GM21737 (cell line): ENCODE results near the gene SORBS1.
"Not testable (repeated sequence)": the region's sequence is repeated elsewhere in the genome, so short reads cannot be mapped to it uniquely, and the experiment has no call there.

Source experiments
- ATAC-seq: cut with Tn5 transposase; IDR thresholded peaks from one replicate; pipeline ENCODE4 v1.9.1; 2021; ENCODE audit warnings: mild to moderate bottlenecking, moderate library complexity; ENCODE audit not compliant: unreplicated experiment

SORBS1 gene

DNA sequence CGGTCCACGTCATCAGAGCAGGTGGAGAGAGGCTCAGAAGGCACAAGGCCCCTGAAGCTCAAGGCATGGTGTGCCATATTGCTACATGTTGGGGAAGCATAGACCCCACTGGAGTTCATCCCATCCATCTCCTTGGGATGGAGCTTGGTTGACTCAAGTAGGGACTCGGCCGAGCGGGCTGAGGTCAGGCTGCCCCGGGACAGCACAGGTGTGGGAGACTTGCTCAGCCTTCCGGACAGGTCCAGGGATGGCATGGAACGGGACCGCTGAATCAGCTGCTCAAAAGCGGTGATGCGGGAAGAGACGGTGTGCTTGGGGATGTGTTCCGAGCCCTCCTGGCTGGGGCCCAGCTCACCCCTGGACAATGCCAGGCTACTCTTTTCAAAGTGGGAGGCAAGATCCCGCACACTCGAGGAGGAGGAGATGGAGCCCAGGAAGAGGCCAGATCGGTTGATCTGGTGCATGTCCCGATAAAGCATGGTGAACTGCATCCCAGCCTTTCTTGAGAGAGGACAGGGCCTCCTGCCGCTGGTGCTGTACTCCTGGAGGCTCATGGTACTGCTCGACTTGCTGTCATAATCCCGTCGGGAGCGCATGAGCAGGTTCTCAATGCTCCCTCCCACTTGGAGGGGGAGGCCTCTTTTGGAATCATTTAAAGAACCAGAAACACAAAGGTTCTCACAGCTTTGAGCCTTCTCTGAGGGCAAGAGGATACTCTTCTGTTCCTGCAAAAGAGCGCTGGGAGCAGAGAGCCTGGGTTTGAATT lies 204.8 kb downstream of the SORBS1 start:
- ATAC-seq, result no peak

DNA sequence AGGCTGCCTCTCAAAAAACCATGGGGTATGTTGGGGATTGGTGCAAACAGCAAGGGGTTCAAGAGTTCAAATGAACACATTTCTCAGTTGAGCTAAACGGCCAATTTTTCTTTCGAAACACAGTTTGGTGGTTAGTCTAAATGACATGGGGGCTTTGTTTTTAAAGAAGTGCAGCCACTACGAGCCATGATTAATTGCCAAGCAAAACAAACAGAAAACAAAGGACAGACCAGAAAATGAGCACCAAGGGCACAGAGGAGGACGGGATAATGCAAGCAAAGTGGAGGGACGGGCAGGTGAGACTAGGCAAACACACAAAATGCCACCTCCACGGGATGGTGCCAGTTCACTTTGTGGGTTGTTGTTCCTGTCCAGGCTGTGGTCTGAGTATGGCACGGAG lies 205.9 kb downstream of the SORBS1 start:
- ATAC-seq, result no peak

DNA sequence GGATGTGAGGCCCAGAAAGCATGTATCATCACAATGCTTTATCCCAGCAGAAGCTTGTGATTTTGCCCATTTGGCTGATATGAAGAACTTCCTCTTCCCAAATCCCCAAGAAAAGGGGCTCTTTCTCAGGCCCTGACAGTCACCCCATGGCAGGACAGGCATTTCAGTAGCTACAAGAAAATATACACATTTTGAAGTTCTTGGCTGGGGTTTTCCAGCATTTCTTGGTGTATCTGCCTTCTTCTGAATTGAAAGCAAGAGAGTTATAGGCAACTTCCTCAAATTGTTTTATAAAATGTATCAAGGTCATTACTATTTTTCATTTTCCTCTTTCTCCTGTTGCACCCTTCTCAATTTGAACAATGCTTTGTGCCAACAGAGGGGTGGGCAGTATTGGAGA lies 207.1 kb downstream of the SORBS1 start:
- ATAC-seq, result no peak

DNA sequence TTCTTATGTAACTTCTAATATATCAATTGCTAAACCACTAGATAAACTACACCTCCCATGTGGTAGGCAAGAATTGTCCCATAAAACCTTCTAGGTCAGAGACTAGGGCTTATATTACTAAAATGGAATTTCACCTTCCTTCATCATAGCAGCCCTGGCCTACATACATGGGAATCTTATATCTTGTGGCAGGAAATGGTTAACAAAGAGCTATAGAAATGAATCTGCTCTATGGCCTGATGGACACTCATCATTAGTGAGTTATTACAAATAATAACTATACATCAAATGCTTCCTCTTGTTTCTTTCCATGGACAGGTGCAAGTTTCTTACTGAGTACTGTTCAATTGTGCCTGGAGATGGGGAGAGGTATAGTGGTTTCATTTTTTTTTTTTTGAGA lies 208.0 kb downstream of the SORBS1 start:
- no peak for ATAC-seq

DNA sequence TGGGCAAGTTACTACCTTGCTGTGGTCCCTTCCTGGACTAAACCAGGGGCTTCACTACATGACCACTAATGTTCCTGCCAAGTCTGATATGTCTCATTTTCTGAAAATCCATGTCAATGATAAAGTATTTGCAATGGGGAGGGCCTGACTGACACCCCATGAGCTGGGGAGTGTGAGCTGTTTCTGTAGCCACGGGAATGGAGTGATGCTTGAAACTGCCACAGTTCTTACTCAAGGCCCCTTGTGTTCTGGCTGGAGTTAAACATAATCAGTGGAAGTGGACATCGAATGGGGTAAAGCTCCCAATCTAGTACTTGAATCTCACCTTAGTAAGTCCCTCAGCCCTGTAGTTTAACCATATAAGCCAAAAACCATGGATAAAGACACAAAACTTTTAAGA lies 208.5 kb downstream of the SORBS1 start:
- no peak for ATAC-seq

DNA sequence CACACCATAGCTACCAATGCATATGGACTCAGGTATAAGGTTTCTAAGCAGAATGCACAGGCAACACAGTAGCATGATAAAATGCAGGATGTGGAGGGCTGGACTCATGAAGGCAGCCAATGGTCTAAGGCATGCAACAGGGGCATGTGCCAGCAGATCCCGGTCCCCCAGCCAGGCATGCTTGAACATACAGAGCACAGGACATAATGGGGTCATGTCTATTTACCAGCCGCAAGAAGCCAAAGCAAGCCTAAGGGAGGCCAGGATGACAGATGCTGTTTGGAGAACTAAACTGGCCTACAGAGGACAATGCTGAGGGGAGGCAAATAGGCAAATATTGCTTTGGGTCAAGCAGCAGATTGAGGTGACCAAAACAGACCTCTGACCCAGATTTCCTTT lies 210.3 kb downstream of the SORBS1 start:
- no peak for ATAC-seq

DNA sequence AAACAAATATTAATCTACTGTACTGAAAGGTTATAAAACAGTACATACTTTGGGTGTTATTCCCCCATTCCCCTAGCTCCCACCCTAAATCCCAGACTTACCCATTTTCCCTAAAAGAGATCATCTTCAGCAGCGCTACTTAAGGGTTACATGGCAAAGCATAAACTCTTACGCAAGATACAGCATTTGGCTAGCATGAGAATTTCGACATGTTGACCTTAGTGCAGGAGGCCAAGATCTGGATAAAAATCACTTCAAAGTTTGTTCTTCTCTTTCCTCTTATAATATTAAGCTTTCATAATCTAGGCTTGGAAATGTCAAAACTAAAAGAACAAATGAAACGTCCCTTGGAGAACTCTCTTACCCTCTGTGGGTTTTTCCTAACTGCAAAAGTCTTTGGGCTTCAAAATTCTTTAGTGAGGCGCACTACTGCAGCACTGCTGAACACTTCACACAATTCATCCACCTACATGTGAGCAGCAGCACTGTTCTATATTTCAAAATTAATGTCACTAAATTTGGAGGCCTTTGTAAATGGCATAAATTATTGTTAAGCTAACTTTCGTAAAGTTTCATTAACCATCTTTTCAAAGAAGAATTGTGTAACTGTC lies 210.8 kb downstream of the SORBS1 start:
- ATAC-seq, result no peak

DNA sequence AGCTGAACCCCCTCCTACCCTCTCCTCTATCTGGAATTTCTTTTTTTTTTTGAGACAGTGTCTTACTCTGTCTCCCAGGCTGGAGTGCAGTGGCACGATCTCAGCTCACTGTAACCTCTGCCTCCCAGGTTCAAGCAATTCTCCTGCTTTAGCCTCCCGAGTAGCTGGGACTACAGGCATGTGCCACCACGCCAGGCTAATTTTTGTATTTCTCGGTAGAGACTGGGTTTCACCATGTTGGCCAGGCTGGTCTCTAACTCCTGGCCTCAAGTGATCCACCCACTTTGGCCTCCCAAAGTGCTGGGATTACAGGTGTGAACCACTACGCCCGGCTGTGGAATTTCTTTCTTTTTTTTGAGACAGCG lies 213.8 kb downstream of the SORBS1 start:
- not testable (repeated sequence) for ATAC-seq

DNA sequence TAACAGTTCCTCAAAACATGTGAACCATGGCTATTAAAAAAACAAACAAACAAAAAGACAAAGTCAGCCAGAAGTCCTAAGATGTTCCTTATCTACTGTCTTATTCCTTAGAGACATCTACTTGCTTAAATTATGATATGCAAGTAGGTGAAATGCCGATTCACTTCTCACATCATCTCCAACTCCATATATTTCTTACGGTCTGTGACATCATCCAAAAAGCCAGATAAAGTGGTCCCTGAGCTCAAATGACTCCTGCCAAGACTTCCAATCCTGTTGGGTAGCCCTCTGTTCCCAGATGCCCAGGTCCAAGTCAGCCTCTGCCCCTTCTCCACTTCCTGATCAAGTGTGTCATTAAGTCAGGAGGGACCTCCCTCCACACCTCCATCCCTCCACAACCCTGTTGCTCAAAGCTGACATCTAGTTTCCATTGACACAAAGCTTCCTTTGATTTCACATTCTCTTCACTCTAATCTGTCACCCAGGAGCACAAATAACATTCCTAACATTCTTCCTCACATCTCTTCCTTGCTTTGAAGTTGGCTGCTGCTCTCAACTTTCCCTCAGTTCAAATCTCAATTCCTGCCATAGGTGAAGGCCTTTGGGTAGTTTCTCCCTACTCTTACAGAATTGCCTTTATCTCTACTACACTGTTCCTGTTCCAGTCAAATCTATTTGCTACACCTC lies 214.3 kb downstream of the SORBS1 start:
- no peak for ATAC-seq

DNA sequence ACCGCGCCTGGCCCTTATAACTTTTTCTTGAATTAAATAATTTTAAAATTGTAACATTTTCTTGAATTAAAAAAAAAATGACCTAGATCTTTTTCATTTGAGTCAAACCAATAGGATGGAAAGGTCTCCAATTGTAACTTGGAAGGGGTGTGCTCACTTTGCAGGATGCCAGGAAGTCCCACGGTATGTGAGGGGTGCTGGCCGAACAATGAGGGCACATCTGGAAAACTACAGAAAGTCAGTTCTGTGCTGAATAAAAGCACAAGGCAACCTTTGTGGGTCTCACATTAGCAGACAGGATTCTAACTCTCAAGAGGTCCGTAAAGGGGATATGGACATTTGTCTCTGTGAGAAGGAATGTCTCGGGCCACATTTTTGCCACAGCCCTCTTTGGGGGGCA lies 217.6 kb downstream of the SORBS1 start:
- ATAC-seq, result no peak

DNA sequence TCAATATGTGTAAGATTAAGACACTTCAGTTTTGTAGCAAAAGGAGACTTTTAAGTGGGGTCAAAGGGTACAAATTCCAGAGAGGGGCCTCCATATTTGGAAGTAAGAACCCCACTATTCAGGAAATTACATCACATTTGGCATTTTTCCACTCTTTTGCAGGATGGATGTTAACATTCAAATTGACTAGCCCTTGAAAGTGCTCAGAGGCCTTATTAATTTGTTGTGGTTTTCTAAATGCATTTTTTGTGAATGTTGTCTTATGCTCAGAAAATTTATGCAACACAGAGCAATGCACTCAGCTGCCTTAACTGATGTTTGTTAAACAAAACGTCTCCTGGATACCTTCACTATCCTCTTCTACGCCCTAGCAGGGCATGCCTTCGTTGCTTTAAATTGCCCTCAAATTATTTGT lies 219.4 kb downstream of the SORBS1 start:
- ATAC-seq, result no peak

DNA sequence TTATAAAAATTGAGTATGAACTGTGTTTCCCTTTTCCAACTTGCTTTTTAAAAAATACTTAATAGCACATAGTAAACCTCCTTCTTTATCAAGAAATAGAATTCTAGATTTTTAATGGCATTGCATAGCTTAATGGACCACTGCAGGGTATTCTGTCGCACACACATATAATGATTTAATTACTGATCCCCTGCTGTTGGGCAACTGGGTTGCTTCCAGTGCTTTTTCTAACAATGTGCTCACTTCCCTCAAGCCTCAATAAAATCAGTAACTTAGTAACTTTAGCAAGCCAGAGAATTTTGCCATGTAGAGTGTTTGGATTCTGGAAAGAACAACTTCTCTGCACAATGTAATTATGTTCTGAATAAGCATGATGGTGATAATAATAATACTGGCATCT lies 221.3 kb downstream of the SORBS1 start:
- ATAC-seq, result no peak

DNA sequence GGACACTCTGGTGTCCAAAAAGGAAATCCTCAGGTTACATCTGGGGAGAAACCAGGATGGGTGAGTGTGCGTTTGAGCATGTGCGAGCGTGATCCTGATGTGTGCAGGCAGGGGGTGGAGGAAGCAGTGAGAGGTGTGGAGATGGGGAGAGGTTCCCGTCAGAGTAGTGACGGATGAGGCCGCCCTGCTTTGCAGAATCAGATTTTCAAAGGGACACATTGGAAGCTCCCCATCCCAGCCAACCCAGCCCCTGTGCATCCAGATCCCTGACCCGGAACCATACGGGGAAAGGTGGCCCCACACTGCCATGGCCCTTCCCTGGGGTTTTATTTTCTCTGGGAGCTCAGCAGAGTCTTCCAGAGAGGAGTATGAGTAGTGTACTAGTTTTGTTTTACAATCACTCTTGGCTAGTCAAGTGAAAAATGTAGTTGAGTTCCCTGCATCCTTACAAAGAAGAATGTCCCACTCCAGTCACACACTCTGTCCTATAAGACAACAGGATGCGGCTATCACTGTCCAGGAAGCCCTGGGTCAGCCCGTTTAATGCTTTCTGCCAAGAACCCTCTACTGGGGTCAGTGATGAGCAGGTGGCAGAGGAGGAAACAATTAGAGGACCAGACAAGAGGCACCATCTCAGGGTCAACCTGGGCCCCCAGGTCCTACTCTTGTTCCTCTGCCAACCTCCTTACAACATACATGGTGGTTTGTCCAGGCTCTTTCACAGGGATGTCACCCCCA lies 223.6 kb downstream of the SORBS1 start:
- no peak for ATAC-seq

DNA sequence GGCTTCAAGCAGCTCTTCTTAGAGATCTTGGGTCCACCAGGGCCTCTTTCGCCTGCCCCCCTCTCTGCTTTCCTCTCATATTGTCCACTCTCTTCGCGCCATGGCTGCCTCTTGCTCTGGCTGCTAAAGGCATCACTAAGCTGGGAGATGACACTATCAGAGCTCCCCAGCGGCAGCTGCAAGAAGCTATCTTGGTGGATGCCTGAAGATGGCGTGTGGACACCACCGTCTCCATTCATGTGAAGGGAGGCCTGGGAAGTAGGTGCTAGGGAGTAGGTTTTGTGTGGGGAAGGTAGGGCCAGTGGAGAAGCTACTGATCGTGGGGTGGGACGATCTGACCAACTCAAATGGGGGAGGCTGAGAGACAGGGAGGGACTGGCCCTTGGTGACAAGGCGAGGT lies 224.5 kb downstream of the SORBS1 start:
- ATAC-seq, result no peak

DNA sequence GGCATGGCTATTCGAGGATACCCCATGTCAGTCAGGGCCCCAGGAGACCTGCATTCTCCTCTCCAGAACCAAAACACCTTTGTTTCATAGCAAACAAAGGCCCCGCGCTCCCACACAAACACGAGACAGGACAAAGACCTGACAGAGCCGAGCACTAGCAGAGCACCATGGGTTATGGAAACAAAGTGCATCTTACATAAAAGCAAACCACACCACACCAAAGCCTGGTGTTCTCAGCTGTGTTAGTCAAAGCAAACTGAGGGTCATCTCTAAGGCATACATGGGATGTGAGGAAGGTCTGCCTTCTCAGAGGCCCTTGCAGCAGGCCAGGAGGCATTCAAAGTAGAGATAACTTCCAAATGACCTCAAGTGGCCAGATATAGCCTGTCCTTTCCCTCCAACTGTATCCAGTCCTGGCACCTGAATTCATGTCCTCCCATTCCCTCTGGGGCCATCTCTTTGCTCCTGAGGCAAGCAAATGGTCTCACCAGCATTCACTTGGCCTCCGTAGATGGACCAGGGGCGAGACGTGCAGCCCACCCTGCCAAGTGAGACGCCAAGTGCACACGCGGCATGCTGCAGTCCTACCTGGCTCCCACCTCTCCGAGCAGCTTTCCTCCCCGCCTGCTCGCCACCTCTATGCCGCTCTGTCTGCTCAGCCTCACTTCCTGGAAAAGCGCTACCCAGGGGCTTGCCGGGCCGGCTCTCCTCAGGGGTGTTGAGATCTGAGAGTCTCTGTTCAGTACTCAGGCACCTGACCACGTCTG lies 225.1 kb downstream of the SORBS1 start:
- ATAC-seq, result no peak

DNA sequence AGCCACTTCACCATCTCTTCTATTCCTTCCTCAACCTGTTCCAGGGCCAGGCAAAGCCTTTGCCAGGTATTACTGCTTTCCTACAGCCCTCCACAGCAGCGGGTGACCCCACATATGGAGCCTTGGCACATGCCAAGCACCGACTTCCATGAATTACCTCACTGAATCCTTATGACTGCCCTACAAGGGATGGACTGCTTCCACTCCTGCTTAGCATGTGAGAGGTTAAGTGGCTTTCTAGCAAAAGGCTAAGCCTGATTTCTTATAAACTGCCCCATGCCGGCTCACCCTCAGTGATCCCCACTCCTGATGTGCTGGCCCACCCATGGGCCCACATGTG lies 226.4 kb downstream of the SORBS1 start:
- no peak for ATAC-seq

DNA sequence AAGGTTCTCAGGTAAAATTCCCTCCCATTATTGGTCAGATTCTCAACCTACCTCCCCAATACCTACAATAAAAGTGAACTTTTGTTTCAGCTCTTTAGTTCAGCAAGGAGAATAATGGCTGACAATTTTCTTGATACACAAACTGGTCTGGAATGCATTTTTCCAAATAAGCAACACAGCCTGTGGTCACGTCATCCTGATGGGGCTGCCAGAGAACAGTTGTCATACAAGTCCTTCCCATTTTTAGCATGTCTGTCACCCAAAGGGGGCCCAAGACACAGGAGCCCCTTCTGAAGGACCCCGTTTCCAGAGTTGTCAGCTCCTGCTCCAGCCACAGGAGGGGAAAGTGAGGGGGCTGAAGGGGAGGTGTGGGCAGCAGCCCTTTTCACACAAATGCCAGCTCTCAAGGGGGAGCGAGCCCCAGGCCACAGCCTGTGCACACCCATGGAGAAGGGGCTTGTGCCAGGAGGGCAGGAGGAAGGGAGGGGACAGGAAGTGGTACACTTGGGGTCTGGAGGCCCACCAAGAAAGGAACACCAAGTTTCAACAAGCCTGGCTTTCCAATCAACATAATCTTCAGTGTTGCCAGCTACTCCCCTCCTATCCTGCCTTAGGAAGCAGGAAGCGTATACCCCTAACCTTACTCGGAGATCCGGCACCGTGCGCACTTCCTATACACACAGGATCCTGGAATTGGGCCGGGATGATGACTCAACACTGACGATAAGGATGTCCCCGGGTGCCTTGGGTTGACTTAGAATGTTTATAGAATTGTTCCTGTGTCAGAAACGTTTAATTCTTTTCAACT lies 227.0 kb downstream of the SORBS1 start:
- no peak for ATAC-seq

DNA sequence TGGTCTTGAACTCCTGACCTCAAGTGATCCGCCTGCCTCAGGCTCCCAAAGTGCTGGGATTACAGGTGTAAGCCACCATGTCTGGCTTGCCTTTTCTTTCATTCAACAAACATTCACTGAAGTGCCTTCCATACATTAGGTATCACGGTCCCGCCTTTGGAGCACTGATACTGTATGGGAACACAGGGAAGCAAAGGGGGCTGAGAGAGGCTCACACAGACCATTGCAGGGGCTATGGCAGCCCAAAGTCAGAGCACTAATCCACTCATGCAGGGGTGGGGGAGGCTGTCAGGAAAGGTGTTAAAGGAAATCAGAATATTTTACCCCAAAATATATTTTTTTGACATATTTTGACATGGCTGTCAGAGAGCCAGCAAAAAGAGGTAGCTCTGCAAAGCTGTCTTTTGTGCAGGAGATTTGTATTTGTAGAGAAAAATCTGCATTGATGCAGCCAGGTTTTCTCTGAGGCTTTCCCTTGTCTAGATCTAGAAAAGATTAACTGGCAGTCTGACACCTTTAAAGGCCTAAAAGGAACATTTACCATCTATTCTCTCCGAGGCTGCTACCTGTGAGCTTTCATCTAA lies 228.4 kb downstream of the SORBS1 start:
- no peak for ATAC-seq

DNA sequence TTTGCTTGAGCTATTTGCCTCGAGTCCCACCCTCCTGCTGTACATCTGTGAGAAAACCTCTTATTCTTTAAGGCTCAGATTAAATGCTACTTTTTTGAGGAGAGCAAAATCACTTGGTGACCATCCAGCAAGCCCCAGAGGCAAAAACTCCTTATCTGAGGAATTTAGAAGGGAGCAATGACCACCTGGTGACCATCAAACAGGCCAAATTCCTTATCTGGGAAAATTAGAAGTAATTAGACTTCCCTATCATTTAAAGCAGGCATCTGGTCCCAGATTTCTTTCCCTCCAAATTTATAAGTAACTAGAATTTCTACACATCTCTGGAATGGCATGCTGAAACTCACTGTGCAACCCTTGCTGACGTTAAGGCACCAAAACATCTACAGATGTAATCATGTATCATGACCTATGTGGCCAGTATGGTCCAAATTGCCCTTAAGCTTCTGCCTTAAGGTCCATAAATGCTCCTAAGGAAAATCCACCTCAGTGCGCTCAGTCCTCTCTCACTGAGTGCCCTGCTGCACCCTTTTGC lies 229.5 kb downstream of the SORBS1 start:
- ATAC-seq, result no peak
